Central memory CD4-positive, alpha-beta T cell (primary cell): ENCODE data around the gene LDLRAD4.

Experiments used
- DNase-seq: peaks from one replicate; pipeline ENCODE4 v3.0.0; 2022

LDLRAD4 gene

GRCh38 chr18:13611142-13611600, 392.6 kb downstream of the LDLRAD4 start:
- peak; percentile 52 for DNase-seq

- no peak for DNase-seq
These were observed 393.1 kb downstream of the LDLRAD4 start for GRCh38 chr18:13611601-13612195.

- DNase-seq = peak; percentile 79
These were observed 393.8 kb downstream of the LDLRAD4 start for GRCh38 chr18:13612196-13612997.

- DNase-seq = no peak
These were observed 394.5 kb downstream of the LDLRAD4 start for GRCh38 chr18:13613099-13613498.

- no peak for DNase-seq
These were observed 395.3 kb downstream of the LDLRAD4 start for GRCh38 chr18:13613591-13614501.

- peak; percentile 40 for DNase-seq
These were observed 396.2 kb downstream of the LDLRAD4 start for GRCh38 chr18:13614641-13615288.

- DNase-seq = no peak
These were observed 396.9 kb downstream of the LDLRAD4 start for GRCh38 chr18:13615432-13615861.

GRCh38 chr18:13616041-13616440, 397.5 kb downstream of the LDLRAD4 start:
- no peak for DNase-seq

- DNase-seq = no peak
These were observed 398.0 kb downstream of the LDLRAD4 start for GRCh38 chr18:13616525-13617035.

GRCh38 chr18:13617826-13618515, 399.4 kb downstream of the LDLRAD4 start:
- no peak for DNase-seq

GRCh38 chr18:13618760-13619438, 400.3 kb downstream of the LDLRAD4 start:
- DNase-seq = no peak

- no peak for DNase-seq
These were observed 401.1 kb downstream of the LDLRAD4 start for GRCh38 chr18:13619505-13620205.

- DNase-seq = no peak
These were observed 401.7 kb downstream of the LDLRAD4 start for GRCh38 chr18:13620206-13620672.

- no peak for DNase-seq
These were observed 402.4 kb downstream of the LDLRAD4 start for GRCh38 chr18:13620818-13621445.

GRCh38 chr18:13621446-13621849, 402.9 kb downstream of the LDLRAD4 start:
- no peak for DNase-seq

- DNase-seq = no peak
These were observed 403.5 kb downstream of the LDLRAD4 start for GRCh38 chr18:13621886-13622619.

- DNase-seq = no peak
These were observed 404.2 kb downstream of the LDLRAD4 start for GRCh38 chr18:13622751-13623150.

- no peak for DNase-seq
These were observed 404.8 kb downstream of the LDLRAD4 start for GRCh38 chr18:13623348-13623747.

- DNase-seq = no peak
These were observed 405.3 kb downstream of the LDLRAD4 start for GRCh38 chr18:13623871-13624270.
